HepG2 (cell line): ENCODE data around the gene AUTS2. TPM values are rescaled to one million over a fixed set of nuclear protein-coding genes. Genes with fewer than 3 reads are reported as not detected.

Experiments
- ATAC-seq: fragments of 200-7000 bp; cut with Tn5 transposase; 3 replicates; pipeline ENCODE4 v1.9.1; 2020; ENCODE audit warnings: mild to moderate bottlenecking, moderate library complexity
- BruUV-seq: library from RNA; stranded (reverse); fragments of 400-500 nt; replicated peaks from 2 replicates; lab custom pipeline; 2021; lab: Mats Ljungman, UMichigan
- CTCF ChIA-PET: fragments of 300-600 bp; formaldehyde crosslinking; extraction: SDS; loops from one replicate; lab custom pipeline; 2021; ENCODE audit warnings: low total read pairs, inconsistent platforms, low intra/inter-chr PET ratio; lab: Yijun Ruan, JAX
- POLR2A ChIA-PET: fragments of 350-600 bp; sonication (Branson Sonifier 250); formaldehyde crosslinking; loops from one replicate; lab custom pipeline; 2020; ENCODE audit warnings: antibody characterized with exemption, inconsistent platforms; lab: Yijun Ruan, JAX
- DNase-seq: peaks from one replicate; pipeline ENCODE4 v3.0.0-alpha.2; 2015; ENCODE audit warnings: low spot score
- FAIRE-seq: peaks from 3 replicates; lab custom pipeline; 2011; peaks lifted over from hg19 to GRCh38; lab: Jason Lieb, UNC
- H2AFZ ChIP-seq: one replicate; pipeline ENCODE4 v1.6.1; 2011; ENCODE audit warnings: low read length, inconsistent platforms
- H3K27ac ChIP-seq: fragments of 300-600 bp; 3 replicates; pipeline ENCODE4 v1.8.0; 2011; ENCODE audit warnings: mixed run types, mild to moderate bottlenecking, mixed read lengths, low read length, inconsistent platforms; ENCODE audit not compliant: insufficient read depth; ENCODE audit errors: extremely low read length
- H3K27me3 ChIP-seq, 2 experiments: fragments of 200-600 bp in 1 of 2; 2 replicates in 1 of 2; 3 replicates in 1 of 2; pipeline versions ENCODE4 v1.6.0 to v1.8.0; 2011; ENCODE audit warnings: low read length in 2 of 2, mild to moderate bottlenecking in 2 of 2, moderate library complexity in 2 of 2, inconsistent platforms in 1 of 2; ENCODE audit not compliant: insufficient read depth in 2 of 2, control insufficient read depth in 1 of 2
- H3K36me3 ChIP-seq, 2 experiments: fragments of 200-600 bp in 1 of 2; replicated peaks in 1 of 2; 2 replicates in 1 of 2; 3 replicates in 1 of 2; pipeline versions ENCODE4 v1.5.1 to v1.8.0; 2011; ENCODE audit warnings: low read length in 2 of 2, inconsistent platforms in 1 of 2; ENCODE audit not compliant: insufficient read depth in 2 of 2, control insufficient read depth in 1 of 2
- H3K4me1 ChIP-seq: 2 replicates; pipeline ENCODE4 v1.5.1; 2012; ENCODE audit warnings: low read length, inconsistent platforms; ENCODE audit not compliant: insufficient read depth
- H3K4me2 ChIP-seq: 2 replicates; pipeline ENCODE4 v1.6.0; 2011; ENCODE audit warnings: low read depth, low read length, inconsistent platforms
- H3K4me3 ChIP-seq, 3 experiments: fragments of 200-600 bp in 1 of 3; sonication (generic), shearing (Covaris generic) in 1 of 3; replicated peaks in 1 of 3; 2 replicates each; pipeline ENCODE4 v1.5.1; 2011 to 2016; ENCODE audit warnings: low read length in 3 of 3, inconsistent platforms in 2 of 3, low read depth in 2 of 3, mild to moderate bottlenecking in 2 of 3, control low read depth in 1 of 3, mixed read lengths in 1 of 3; ENCODE audit not compliant: insufficient read depth in 1 of 3
- H3K79me2 ChIP-seq: one replicate; pipeline ENCODE4 v1.6.1; 2011; ENCODE audit warnings: low read length, inconsistent platforms; ENCODE audit not compliant: insufficient read depth
- H3K9ac ChIP-seq: 2 replicates; pipeline ENCODE4 v1.6.0; 2011; ENCODE audit warnings: mild to moderate bottlenecking, low read depth, low read length, inconsistent platforms; ENCODE audit not compliant: insufficient read depth
- H3K9me3 ChIP-seq: 2 replicates; pipeline ENCODE4 v1.5.1; 2012; ENCODE audit warnings: mild to moderate bottlenecking, low read length
- H4K20me1 ChIP-seq: 2 replicates; pipeline ENCODE4 v1.6.0; 2011; ENCODE audit warnings: inconsistent platforms, mild to moderate bottlenecking, low read length, moderate library complexity; ENCODE audit not compliant: insufficient read depth
- HMG20A ChIP-seq: IDR thresholded peaks from 2 replicates; pipeline ENCODE4 v1.6.1; 2016; ENCODE audit warnings: borderline replicate concordance
- ISX ChIP-seq: sonication (generic); formaldehyde crosslinking; conservative IDR thresholded peaks from 2 replicates; pipeline ENCODE4 v1.5.0; 2020; ENCODE audit warnings: missing genetic modification reagents
- KMT2B ChIP-seq: IDR thresholded peaks from 2 replicates; pipeline ENCODE4 v1.6.1; 2016; ENCODE audit warnings: missing genetic modification reagents, missing compliant biosample characterization
- SOX6 ChIP-seq, 2 experiments: fragments of 450-650 bp in 1 of 2; sonication (generic) in 1 of 2; formaldehyde crosslinking in 1 of 2; IDR thresholded peaks; 2 replicates each; pipeline versions ENCODE4 v1.4.0 to v1.6.1; 2017 to 2020; ENCODE audit warnings: antibody characterized with exemption in 1 of 2, mild to moderate bottlenecking in 1 of 2, missing genetic modification reagents in 1 of 2
- WGBS: methylation state at CpG from one replicate; pipeline ENCODE4 v1.1.6; 2017; ENCODE audit warnings: low lambda C conversion rate; 5-methylcytosine and 5-hydroxymethylcytosine counted together
- in situ Hi-C: cut with HindIII; loops from 2 replicates; pipeline ENCODE4 v1.10.0; 2017; ENCODE audit warnings: low pct_unique_long_range_greater_than_20kb; ENCODE audit not compliant: extremely low pct_ligation_motif_present
- intact Hi-C: fragments of 100-400 bp; cut with micrococcal nuclease; formaldehyde crosslinking; loops from one replicate; pipeline ENCODE4 v1.10.0; 2022; ENCODE audit not compliant: unreplicated experiment
- polyA plus RNA-seq, 8 experiments: library from polyadenylated mRNA; depleted of rRNA in 3 of 8; stranded (reverse) in 7 of 8; unstranded in 1 of 8; fragments of >200 nt; fragmentation: Illumina TruSeq in 4 of 8; extraction: Trizol in 4 of 8; gene quantifications; 2 replicates each; pipeline versions ENCODE4 v1.2.1 to v1.2.3, GENCODE V29; 2011 to 2016; ENCODE audit warnings: low read depth in 4 of 8, missing spikeins in 1 of 8, mixed read lengths in 1 of 8; ENCODE audit not compliant: insufficient read depth in 1 of 8
- total RNA-seq, 5 experiments: library from RNA; depleted of rRNA; stranded (reverse); fragments of >200 nt; fragmentation: Illumina TruSeq; extraction: Trizol; gene quantifications; 2 replicates each; pipeline ENCODE4 v1.2.3, GENCODE V29; 2016; ENCODE audit warnings: low read depth in 1 of 5
- TF ChIP-seq, protein P1 (sequence below): sonication (generic); formaldehyde crosslinking; IDR thresholded peaks from 2 replicates; pipeline ENCODE4 v1.5.1; 2020; ENCODE audit warnings: mild to moderate bottlenecking, missing genetic modification reagents, moderate library complexity

The AUTS2 gene
- total and polyA plus RNA-seq, 2 of the 13 experiments (the other 11 are each of a cell fraction or from before 2014, with no cell fraction given) = 0.38 TPM; not detected in 1

- no peak for FAIRE-seq
- no peak overlapping the region for H3K9ac ChIP-seq
- H4K20me1 ChIP-seq = no peaks in the 10 kb centered on the region
- no CpG with 5 or more reads among the region's 1 CpG for WGBS
- H3K27me3 ChIP-seq = no peaks in the 10 kb centered on the region
- H3K27ac ChIP-seq = no peak overlapping the region
- H2AFZ ChIP-seq = no peak overlapping the region
- intact Hi-C loops = no loop called here
- H3K9me3 ChIP-seq = no peaks in the 10 kb centered on the region
- no peaks in the 10 kb centered on the region for H3K36me3 ChIP-seq
- in situ Hi-C loops = no loop called here
- TF ChIP-seq SOX6 (IDR thresholded peaks at IDR 0.05) = no peak
- TF ChIP-seq SOX6 (CRISPR knock-in tag; IDR thresholded peaks at IDR 0.05) = no peak
- no peak for TF ChIP-seq HMG20A (CRISPR knock-in tag)
- TF ChIP-seq KMT2B = no peak
- no peak for ATAC-seq
- no peaks in the 10 kb centered on the region for H3K79me2 ChIP-seq
- ChIA-PET POLR2A (no interaction called here), CTCF (no interaction called here)
- DNase-seq = no peak
- no peaks in the 10 kb centered on the region for H3K4me1 ChIP-seq
- no peak overlapping the region for H3K4me3 ChIP-seq
- H3K4me2 ChIP-seq = no peak overlapping the region
- no TSS peak for BruUV-seq
These were observed 45.1 kb upstream of the AUTS2 start for GRCh38 chr7:69553190-69553589.

GRCh38 chr7:69561266-69561960, 36.9 kb upstream of the AUTS2 start:
- H3K79me2 ChIP-seq = no peaks in the 10 kb centered on the region
- TF ChIP-seq, protein P1, sequence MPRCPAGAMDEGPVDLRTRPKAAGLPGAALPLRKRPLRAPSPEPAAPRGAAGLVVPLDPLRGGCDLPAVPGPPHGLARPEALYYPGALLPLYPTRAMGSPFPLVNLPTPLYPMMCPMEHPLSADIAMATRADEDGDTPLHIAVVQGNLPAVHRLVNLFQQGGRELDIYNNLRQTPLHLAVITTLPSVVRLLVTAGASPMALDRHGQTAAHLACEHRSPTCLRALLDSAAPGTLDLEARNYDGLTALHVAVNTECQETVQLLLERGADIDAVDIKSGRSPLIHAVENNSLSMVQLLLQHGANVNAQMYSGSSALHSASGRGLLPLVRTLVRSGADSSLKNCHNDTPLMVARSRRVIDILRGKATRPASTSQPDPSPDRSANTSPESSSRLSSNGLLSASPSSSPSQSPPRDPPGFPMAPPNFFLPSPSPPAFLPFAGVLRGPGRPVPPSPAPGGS (CRISPR knock-in tag) = no peak
- TF ChIP-seq ISX (CRISPR knock-in tag) = no peak
- POLR2A ChIA-PET = no interaction called here
- CTCF ChIA-PET = no interaction called here
- H3K9ac ChIP-seq = no peak overlapping the region
- in situ Hi-C loops (no loop called here), intact Hi-C loops (no loop called here)
- no peak overlapping the region for H3K4me2 ChIP-seq
- H3K27me3 ChIP-seq = no peaks in the 10 kb centered on the region
- H4K20me1 ChIP-seq = no peaks in the 10 kb centered on the region
- WGBS = 16% methylated on average over 8 of the region's 8 CpGs
- no peak for DNase-seq
- no peaks in the 10 kb centered on the region for H3K36me3 ChIP-seq
- FAIRE-seq = no peak
- no peak overlapping the region for H2AFZ ChIP-seq
- H3K4me3 ChIP-seq = no peak overlapping the region
- ATAC-seq = no peak
- H3K4me1 ChIP-seq = no peaks in the 10 kb centered on the region
- H3K27ac ChIP-seq = no peak overlapping the region
- H3K9me3 ChIP-seq = no peaks in the 10 kb centered on the region
- no TSS peak for BruUV-seq
